GM12878 (cell line): Measurements from ENCODE around the gene LONRF2. TPM values are rescaled to one million over a fixed set of nuclear protein-coding genes. Genes with fewer than 3 reads are reported as not detected.

ENCODE experiments used
- ATAC-seq: fragments of 200-7000 bp; cut with Tn5 transposase; 3 replicates; pipeline ENCODE4 v1.9.1; 2020; ENCODE audit warnings: mild to moderate bottlenecking, moderate library complexity
- BruUV-seq: library from RNA; stranded (reverse); fragments of 400-500 nt; replicated peaks from 2 replicates; lab custom pipeline; 2021; lab: Mats Ljungman, UMichigan
- CTCF ChIA-PET: fragments of 300-600 bp; sonication (Branson Sonifier 250); formaldehyde crosslinking; extraction: SDS; loops from one replicate; lab custom pipeline; 2021; ENCODE audit warnings: inconsistent platforms; lab: Yijun Ruan, JAX
- POLR2A ChIA-PET: fragments of 350-600 bp; formaldehyde crosslinking; extraction: SDS; loops from one replicate; lab custom pipeline; 2021; ENCODE audit warnings: inconsistent platforms; lab: Charles Lee
- RAD21 ChIA-PET: fragments of 300-600 bp; sonication (Branson Sonifier 250); formaldehyde crosslinking; loops from one replicate; lab custom pipeline; 2023; ENCODE audit warnings: antibody characterized with exemption; ENCODE audit not compliant: unreplicated experiment; lab: Charles Lee
- SMC1A ChIA-PET: fragments of 300-600 bp; sonication (Branson Sonifier 250); formaldehyde crosslinking; loops from one replicate; lab custom pipeline; 2023; ENCODE audit not compliant: unreplicated experiment, uncharacterized antibody; lab: Charles Lee
- DNase-seq: peaks from one replicate; pipeline ENCODE4 v3.0.0-alpha.2; 2011; ENCODE audit warnings: low read depth, low spot score
- FAIRE-seq: peaks from 3 replicates; lab custom pipeline; 2011; peaks lifted over from hg19 to GRCh38; lab: Jason Lieb, UNC
- H2AFZ ChIP-seq: 2 replicates; pipeline ENCODE4 v1.6.0; 2011; ENCODE audit warnings: low read depth, low read length, control low read depth; ENCODE audit not compliant: control insufficient read depth
- H3K27ac ChIP-seq: 2 replicates; pipeline ENCODE4 v1.5.1; 2011; ENCODE audit warnings: control low read depth; ENCODE audit not compliant: control insufficient read depth, insufficient read depth
- H3K27me3 ChIP-seq, 2 experiments: replicated peaks in 1 of 2; 2 replicates each; pipeline versions ENCODE4 v1.6.0 to v1.6.1; 2011; ENCODE audit warnings: low read length in 1 of 2; ENCODE audit not compliant: control insufficient read depth in 2 of 2, insufficient read depth in 2 of 2
- H3K36me3 ChIP-seq, 2 experiments: 2 replicates each; pipeline ENCODE4 v1.5.1; 2011; ENCODE audit warnings: low read length in 1 of 2; ENCODE audit not compliant: control insufficient read depth in 2 of 2, insufficient read depth in 2 of 2
- H3K4me1 ChIP-seq: 2 replicates; pipeline ENCODE4 v1.6.1; 2011; ENCODE audit warnings: mild to moderate bottlenecking, low read length, moderate library complexity, mixed read lengths; ENCODE audit not compliant: control insufficient read depth, insufficient read depth
- H3K4me2 ChIP-seq: 2 replicates; pipeline ENCODE4 v1.6.0; 2011; ENCODE audit warnings: control low read depth; ENCODE audit not compliant: control insufficient read depth, insufficient read depth
- H3K4me3 ChIP-seq: fragments of 200-600 bp; sonication (generic); 2 replicates; pipeline ENCODE4 v1.5.1; 2016
- H3K79me2 ChIP-seq: 2 replicates; pipeline ENCODE4 v1.6.0; 2011; ENCODE audit warnings: low read length; ENCODE audit not compliant: control insufficient read depth, insufficient read depth
- H3K9ac ChIP-seq: 2 replicates; pipeline ENCODE4 v1.8.0; 2011; ENCODE audit warnings: low read length, control low read depth, mixed read lengths; ENCODE audit not compliant: control insufficient read depth, insufficient read depth
- H3K9me3 ChIP-seq: replicated peaks from 3 replicates; pipeline ENCODE4 v1.5.1; 2011; ENCODE audit warnings: mild to moderate bottlenecking, low read length; ENCODE audit not compliant: control insufficient read depth, insufficient read depth
- H4K20me1 ChIP-seq: 2 replicates; pipeline ENCODE4 v1.6.0; 2011; ENCODE audit not compliant: control insufficient read depth, insufficient read depth
- ATF7 ChIP-seq: fragments of 450-650 bp; IDR thresholded peaks from 2 replicates; pipeline ENCODE4 v1.6.1; 2016; ENCODE audit warnings: low read depth, mild to moderate bottlenecking
- CTCF ChIP-seq, 3 experiments: IDR thresholded peaks in 2 of 3; conservative IDR thresholded peaks in 1 of 3; 2 replicates each; pipeline ENCODE4 v1.5.1; 2011; ENCODE audit warnings: low read depth in 3 of 3, low read length in 3 of 3, mild to moderate bottlenecking in 3 of 3, control low read depth in 2 of 3, moderate library complexity in 2 of 3, inconsistent platforms in 1 of 3, mixed read lengths in 1 of 3; ENCODE audit not compliant: control insufficient read depth in 2 of 3, insufficient read depth in 1 of 3; ENCODE audit errors: extremely low read depth in 1 of 3
- CUX1 ChIP-seq: IDR thresholded peaks from 2 replicates; pipeline ENCODE4 v1.6.1; 2012; ENCODE audit warnings: improper control_type of control experiment, low read depth, low read length; ENCODE audit not compliant: insufficient replicate concordance
- MEF2A ChIP-seq: IDR thresholded peaks from 2 replicates; pipeline ENCODE4 v1.6.1; 2011; ENCODE audit warnings: low read depth, mild to moderate bottlenecking, low read length, moderate library complexity; ENCODE audit not compliant: insufficient read depth
- POLR2AphosphoS2 ChIP-seq: IDR thresholded peaks from 2 replicates; pipeline ENCODE4 v1.6.1; 2011; ENCODE audit warnings: low read depth, mild to moderate bottlenecking, low read length, improper control_type of control experiment, moderate library complexity
- SKIL ChIP-seq: fragments of 450-650 bp; IDR thresholded peaks from 2 replicates; pipeline ENCODE4 v1.6.1; 2017; ENCODE audit warnings: mild to moderate bottlenecking, low read depth, inconsistent platforms; ENCODE audit not compliant: poor library complexity, severe bottlenecking
- SREBF2 ChIP-seq: IDR thresholded peaks from 2 replicates; pipeline ENCODE4 v1.6.1; 2012; ENCODE audit warnings: mild to moderate bottlenecking, low read length
- ZBTB40 ChIP-seq: fragments of 450-650 bp; IDR thresholded peaks from 2 replicates; pipeline ENCODE4 v1.6.1; 2016; ENCODE audit warnings: mild to moderate bottlenecking, moderate library complexity, borderline replicate concordance
- WGBS: methylation state at CpG from one replicate; pipeline ENCODE4 v1.1.6; 2016; ENCODE audit warnings: low lambda C conversion rate; ENCODE audit not compliant: insufficient replicate concordance, insufficient coverage; ENCODE audit errors: missing lambda C conversion rate; 5-methylcytosine and 5-hydroxymethylcytosine counted together
- in situ Hi-C: fragments of 300-500 bp; cut with MboI; formaldehyde crosslinking; loops from 9 replicates; pipeline ENCODE4 v1.14.3; 2018; ENCODE audit warnings: mixed read lengths
- intact Hi-C: fragments of 100-400 bp; cut with micrococcal nuclease; formaldehyde crosslinking; loops from one replicate; pipeline ENCODE4 v1.14.2; 2022; ENCODE audit not compliant: unreplicated experiment
- polyA plus RNA-seq, 11 experiments: library from polyadenylated mRNA; depleted of rRNA in 4 of 11; unstranded in 6 of 11; stranded (reverse) in 5 of 11; fragments of >200 nt; fragmentation: Nextera tagmentation in 4 of 11; fragmentation: Illumina TruSeq in 1 of 11; extraction: Ambion mirVana in 4 of 11; extraction: Trizol in 1 of 11; gene quantifications; 1 replicate in 1 of 11; 2 replicates in 10 of 11; pipeline versions ENCODE4 v1.2.1 to v1.2.3, GENCODE V29; 2011 to 2016; ENCODE audit warnings: inconsistent platforms in 2 of 11, missing spikeins in 2 of 11, low read depth in 1 of 11
- total RNA-seq, 4 experiments: library from RNA; depleted of rRNA in 3 of 4; stranded (reverse); fragments of >200 nt in 3 of 4; fragmentation: Illumina TruSeq in 1 of 4; extraction: Trizol in 1 of 4; gene quantifications; 2 replicates each; pipeline versions ENCODE4 v1.2.1 to v1.2.3, GENCODE V29; 2013 to 2021

Gene LONRF2
- total and polyA plus RNA-seq, 10 of the 15 experiments (the other 5 are each of a cell fraction or from before 2014, with no cell fraction given) = under 0.01 to 0.04 (median 0.01) TPM; not detected in 4

- Histone ChIP-seq H3K27me3 (peaks cover 3 to 20% of the 10 kb centered on the region in 2 experiments; a peak in 3 of 4 replicates), H3K9me3 (peaks cover 3% of the 10 kb centered on the region; the same call in 1 of the 3 replicates), H3K27ac (no peak overlapping the region), H3K4me1 (no peaks in the 10 kb centered on the region), H4K20me1 (no peaks in the 10 kb centered on the region), H3K4me2 (peak overlapping the region; percentile 25; the same call in 1 of the 2 replicates), H3K36me3 (no peaks in the 10 kb centered on the region), H3K79me2 (no peaks in the 10 kb centered on the region), H3K4me3 (no peak overlapping the region), H2AFZ (no peak overlapping the region), H3K9ac (no peak overlapping the region)
- POLR2A ChIA-PET = no interaction called here
- BruUV-seq = no TSS peak
- intact Hi-C loops = no loop called here
- ATAC-seq (no peak), FAIRE-seq (no peak), DNase-seq (no peak)
- 6% methylated on average over 45 of the region's 77 CpGs for WGBS
- CTCF ChIA-PET = no interaction called here
- RAD21 ChIA-PET = no interaction called here
- SMC1A ChIA-PET = no interaction called here
- in situ Hi-C loops = no loop called here
- no peak for TF ChIP-seq ATF7
- TF ChIP-seq ZBTB40 = no peak
- TF ChIP-seq SKIL = no peak
- no peak for TF ChIP-seq SREBF2
- TF ChIP-seq CTCF (IDR thresholded peaks at IDR 0.05 in 2 of 3, conservative IDR thresholded peaks at IDR 0.05 in 1 of 3; ENCODE audit: control insufficient read depth in 2 of 3, extremely low read depth in 1 of 3, insufficient read depth in 1 of 3, low read depth in 3 of 3, low read length in 3 of 3) = no peak
- TF ChIP-seq MEF2A = no peak
- TF ChIP-seq POLR2AphosphoS2 = no peak
- no peak for TF ChIP-seq CUX1
These were observed 979 bp downstream of the LONRF2 start for GRCh38 chr2:100321179-100321865.
